ENCODE measurements around the gene SLC25A21.

GRCh38 chr14:37197421-37198272 is 25.2 kb upstream of the SLC25A21 start, which contains the start of gene MIPOL1:
- TF ChIP-seq POLR2A (IDR thresholded peaks at IDR 0.05), result peak in 1 of 4 donors; percentile 34
- peak in 3 of 7 experiments; percentile 6 to 26 (median 16) for TF ChIP-seq CTCF (IDR thresholded peaks at IDR 0.05)

All from stomach (tissue), 4 donors.